ENCODE results near the gene DCC. TPM values are rescaled to one million over a fixed set of nuclear protein-coding genes. Genes with fewer than 3 reads are reported as not detected.

Gene DCC
- total and polyA plus RNA-seq, 9 of the 15 experiments (the other 6 are each of a cell fraction or from before 2014, with no cell fraction given), result not detected

GRCh38 chr18:52902188-52902587 lies 562.2 kb downstream of the DCC start (continued):
- TF ChIP-seq, protein P1, sequence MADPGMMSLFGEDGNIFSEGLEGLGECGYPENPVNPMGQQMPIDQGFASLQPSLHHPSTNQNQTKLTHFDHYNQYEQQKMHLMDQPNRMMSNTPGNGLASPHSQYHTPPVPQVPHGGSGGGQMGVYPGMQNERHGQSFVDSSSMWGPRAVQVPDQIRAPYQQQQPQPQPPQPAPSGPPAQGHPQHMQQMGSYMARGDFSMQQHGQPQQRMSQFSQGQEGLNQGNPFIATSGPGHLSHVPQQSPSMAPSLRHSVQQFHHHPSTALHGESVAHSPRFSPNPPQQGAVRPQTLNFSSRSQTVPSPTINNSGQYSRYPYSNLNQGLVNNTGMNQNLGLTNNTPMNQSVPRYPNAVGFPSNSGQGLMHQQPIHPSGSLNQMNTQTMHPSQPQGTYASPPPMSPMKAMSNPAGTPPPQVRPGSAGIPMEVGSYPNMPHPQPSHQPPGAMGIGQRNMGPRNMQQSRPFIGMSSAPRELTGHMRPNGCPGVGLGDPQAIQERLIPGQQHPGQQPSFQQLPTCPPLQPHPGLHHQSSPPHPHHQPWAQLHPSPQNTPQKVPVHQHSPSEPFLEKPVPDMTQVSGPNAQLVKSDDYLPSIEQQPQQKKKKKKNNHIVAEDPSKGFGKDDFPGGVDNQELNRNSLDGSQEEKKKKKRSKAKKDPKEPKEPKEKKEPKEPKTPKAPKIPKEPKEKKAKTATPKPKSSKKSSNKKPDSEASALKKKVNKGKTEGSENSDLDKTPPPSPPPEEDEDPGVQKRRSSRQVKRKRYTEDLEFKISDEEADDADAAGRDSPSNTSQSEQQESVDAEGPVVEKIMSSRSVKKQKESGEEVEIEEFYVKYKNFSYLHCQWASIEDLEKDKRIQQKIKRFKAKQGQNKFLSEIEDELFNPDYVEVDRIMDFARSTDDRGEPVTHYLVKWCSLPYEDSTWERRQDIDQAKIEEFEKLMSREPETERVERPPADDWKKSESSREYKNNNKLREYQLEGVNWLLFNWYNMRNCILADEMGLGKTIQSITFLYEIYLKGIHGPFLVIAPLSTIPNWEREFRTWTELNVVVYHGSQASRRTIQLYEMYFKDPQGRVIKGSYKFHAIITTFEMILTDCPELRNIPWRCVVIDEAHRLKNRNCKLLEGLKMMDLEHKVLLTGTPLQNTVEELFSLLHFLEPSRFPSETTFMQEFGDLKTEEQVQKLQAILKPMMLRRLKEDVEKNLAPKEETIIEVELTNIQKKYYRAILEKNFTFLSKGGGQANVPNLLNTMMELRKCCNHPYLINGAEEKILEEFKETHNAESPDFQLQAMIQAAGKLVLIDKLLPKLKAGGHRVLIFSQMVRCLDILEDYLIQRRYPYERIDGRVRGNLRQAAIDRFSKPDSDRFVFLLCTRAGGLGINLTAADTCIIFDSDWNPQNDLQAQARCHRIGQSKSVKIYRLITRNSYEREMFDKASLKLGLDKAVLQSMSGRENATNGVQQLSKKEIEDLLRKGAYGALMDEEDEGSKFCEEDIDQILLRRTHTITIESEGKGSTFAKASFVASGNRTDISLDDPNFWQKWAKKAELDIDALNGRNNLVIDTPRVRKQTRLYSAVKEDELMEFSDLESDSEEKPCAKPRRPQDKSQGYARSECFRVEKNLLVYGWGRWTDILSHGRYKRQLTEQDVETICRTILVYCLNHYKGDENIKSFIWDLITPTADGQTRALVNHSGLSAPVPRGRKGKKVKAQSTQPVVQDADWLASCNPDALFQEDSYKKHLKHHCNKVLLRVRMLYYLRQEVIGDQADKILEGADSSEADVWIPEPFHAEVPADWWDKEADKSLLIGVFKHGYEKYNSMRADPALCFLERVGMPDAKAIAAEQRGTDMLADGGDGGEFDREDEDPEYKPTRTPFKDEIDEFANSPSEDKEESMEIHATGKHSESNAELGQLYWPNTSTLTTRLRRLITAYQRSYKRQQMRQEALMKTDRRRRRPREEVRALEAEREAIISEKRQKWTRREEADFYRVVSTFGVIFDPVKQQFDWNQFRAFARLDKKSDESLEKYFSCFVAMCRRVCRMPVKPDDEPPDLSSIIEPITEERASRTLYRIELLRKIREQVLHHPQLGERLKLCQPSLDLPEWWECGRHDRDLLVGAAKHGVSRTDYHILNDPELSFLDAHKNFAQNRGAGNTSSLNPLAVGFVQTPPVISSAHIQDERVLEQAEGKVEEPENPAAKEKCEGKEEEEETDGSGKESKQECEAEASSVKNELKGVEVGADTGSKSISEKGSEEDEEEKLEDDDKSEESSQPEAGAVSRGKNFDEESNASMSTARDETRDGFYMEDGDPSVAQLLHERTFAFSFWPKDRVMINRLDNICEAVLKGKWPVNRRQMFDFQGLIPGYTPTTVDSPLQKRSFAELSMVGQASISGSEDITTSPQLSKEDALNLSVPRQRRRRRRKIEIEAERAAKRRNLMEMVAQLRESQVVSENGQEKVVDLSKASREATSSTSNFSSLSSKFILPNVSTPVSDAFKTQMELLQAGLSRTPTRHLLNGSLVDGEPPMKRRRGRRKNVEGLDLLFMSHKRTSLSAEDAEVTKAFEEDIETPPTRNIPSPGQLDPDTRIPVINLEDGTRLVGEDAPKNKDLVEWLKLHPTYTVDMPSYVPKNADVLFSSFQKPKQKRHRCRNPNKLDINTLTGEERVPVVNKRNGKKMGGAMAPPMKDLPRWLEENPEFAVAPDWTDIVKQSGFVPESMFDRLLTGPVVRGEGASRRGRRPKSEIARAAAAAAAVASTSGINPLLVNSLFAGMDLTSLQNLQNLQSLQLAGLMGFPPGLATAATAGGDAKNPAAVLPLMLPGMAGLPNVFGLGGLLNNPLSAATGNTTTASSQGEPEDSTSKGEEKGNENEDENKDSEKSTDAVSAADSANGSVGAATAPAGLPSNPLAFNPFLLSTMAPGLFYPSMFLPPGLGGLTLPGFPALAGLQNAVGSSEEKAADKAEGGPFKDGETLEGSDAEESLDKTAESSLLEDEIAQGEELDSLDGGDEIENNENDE (IDR thresholded peaks at IDR 0.05; ENCODE audit: low read depth, low read length), result no peak

All from K562 (cell line).